HepG2 (cell line): ENCODE measurements around the gene SYTL3. TPM values are rescaled to one million over a fixed set of nuclear protein-coding genes. Genes with fewer than 3 reads are reported as not detected.

ENCODE experiments used
- E2F5 ChIP-seq: sonication (generic); formaldehyde crosslinking; conservative IDR thresholded peaks from 2 replicates; pipeline ENCODE4 v1.4.0; 2020; ENCODE audit warnings: missing genetic modification reagents
- KDM5A ChIP-seq: fragments of 200-600 bp; sonication (generic); IDR thresholded peaks from 2 replicates; pipeline ENCODE4 v1.7.0; 2018; ENCODE audit warnings: antibody characterized with exemption, mild to moderate bottlenecking, low read length, borderline replicate concordance
- MTF1 ChIP-seq: sonication (generic); formaldehyde crosslinking; IDR thresholded peaks from 2 replicates; pipeline ENCODE4 v1.5.0; 2020; ENCODE audit warnings: missing genetic modification reagents
- NFAT5 ChIP-seq: sonication (generic); formaldehyde crosslinking; IDR thresholded peaks from 2 replicates; pipeline ENCODE4 v1.4.0; 2020; ENCODE audit warnings: missing genetic modification reagents
- PATZ1 ChIP-seq: sonication (generic); formaldehyde crosslinking; IDR thresholded peaks from 2 replicates; pipeline ENCODE4 v1.4.0; 2020; ENCODE audit warnings: missing genetic modification reagents
- PTBP1 ChIP-seq: fragments of 200-400 bp; formaldehyde crosslinking; IDR thresholded peaks from 2 replicates; pipeline ENCODE4 v1.6.1; 2018; ENCODE audit warnings: low read length, low read depth; ENCODE audit not compliant: poor library complexity, severe bottlenecking
- SRSF1 ChIP-seq: fragments of 200-400 bp; formaldehyde crosslinking; optimal IDR thresholded peaks from 2 replicates; pipeline ENCODE3; 2017; ENCODE audit warnings: mild to moderate bottlenecking, low read depth, low read length, moderate library complexity
- YY1 ChIP-seq: IDR thresholded peaks from 2 replicates; pipeline ENCODE4 v1.6.1; 2011; ENCODE audit warnings: low read length, low read depth, moderate library complexity, mild to moderate bottlenecking; ENCODE audit not compliant: insufficient read depth, insufficient replicate concordance
- ZNF569 ChIP-seq: sonication (generic); formaldehyde crosslinking; IDR thresholded peaks from 2 replicates; pipeline ENCODE4 v1.5.0; 2020; ENCODE audit warnings: mild to moderate bottlenecking, missing genetic modification reagents, moderate library complexity, borderline replicate concordance
- ZNF609 ChIP-seq: sonication (generic); formaldehyde crosslinking; IDR thresholded peaks from 2 replicates; pipeline ENCODE4 v1.4.0; 2020; ENCODE audit warnings: mild to moderate bottlenecking, missing genetic modification reagents, borderline replicate concordance
- ZNF724P ChIP-seq: sonication (generic); formaldehyde crosslinking; IDR thresholded peaks from 2 replicates; pipeline ENCODE4 v1.8.0; 2022; ENCODE audit warnings: missing genetic modification reagents, borderline replicate concordance
- ZNF776 ChIP-seq: sonication (generic); formaldehyde crosslinking; IDR thresholded peaks from 2 replicates; pipeline ENCODE4 v1.4.0; 2020; ENCODE audit warnings: mild to moderate bottlenecking, missing genetic modification reagents
- polyA plus RNA-seq, 8 experiments: library from polyadenylated mRNA; depleted of rRNA in 3 of 8; stranded (reverse) in 7 of 8; unstranded in 1 of 8; fragments of >200 nt; fragmentation: Illumina TruSeq in 4 of 8; extraction: Trizol in 4 of 8; gene quantifications; 2 replicates each; pipeline versions ENCODE4 v1.2.1 to v1.2.3, GENCODE V29; 2011 to 2016; ENCODE audit warnings: low read depth in 4 of 8, missing spikeins in 1 of 8, mixed read lengths in 1 of 8; ENCODE audit not compliant: insufficient read depth in 1 of 8
- total RNA-seq, 5 experiments: library from RNA; depleted of rRNA; stranded (reverse); fragments of >200 nt; fragmentation: Illumina TruSeq; extraction: Trizol; gene quantifications; 2 replicates each; pipeline ENCODE4 v1.2.3, GENCODE V29; 2016; ENCODE audit warnings: low read depth in 1 of 5

SYTL3 gene
- total and polyA plus RNA-seq, 2 of the 13 experiments (the other 11 are each of a cell fraction or from before 2014, with no cell fraction given), result 0.11 to 0.28 TPM

- TF ChIP-seq ZNF609 (peak; percentile 75; the same call in 1 of the 2 replicates), PTBP1 (no peak), NFAT5 (CRISPR knock-in tag) (0 out of 2 replicates have a peak, but pooled peaks have one; percentile 72), ZNF569 (CRISPR knock-in tag) (no peak), E2F5 (CRISPR knock-in tag) (0 out of 2 replicates have a peak, but pooled peaks have one; percentile 39), SRSF1 (peak; percentile 96), ZNF776 (CRISPR knock-in tag) (peak; percentile 97), MTF1 (CRISPR knock-in tag) (no peak), ZNF724P (peak; percentile 50; the same call in 1 of the 2 replicates), YY1 (peak; percentile 85), PATZ1 (CRISPR knock-in tag) (peak; percentile 66), KDM5A (peak; percentile 76; the same call in 1 of the 2 replicates)
These were observed 5.4 kb upstream of the SYTL3 start, which contains the start of gene DYNLT1 (continued) for GRCh38 chr6:158644231-158645063.
